Left colon (tissue), 2 donors: ENCODE data around the gene MBP. TPM values are rescaled to one million over a fixed set of nuclear protein-coding genes. Genes with fewer than 3 reads are reported as not detected.

ENCODE experiments used
- ATAC-seq: fragments of 200-7000 bp; cut with Tn5 transposase; one replicate; pipeline ENCODE4 v1.9.1; 2020; ENCODE audit warnings: mild to moderate bottlenecking, moderate library complexity
- DNase-seq, 2 donors: peaks; one replicate each; pipeline ENCODE4 v3.0.0-alpha.2; 2020
- intact Hi-C, 2 donors: fragments of 100-400 bp; cut with DNase I in 1 of 2; cut with micrococcal nuclease in 1 of 2; formaldehyde crosslinking; loops; one replicate each; pipeline versions ENCODE4 v1.11.2 to v1.14.0; 2022; cut with DNase I, micrococcal nuclease
- total RNA-seq, 2 donors: library from RNA; stranded (reverse); fragmentation: NEBNext Ultra II Directional; extraction: Animal tissue kit (Norgen Biotek cat#: 25700); gene quantifications; one replicate each; pipeline ENCODE4 v1.2.1, GENCODE V29; 2021
- donor health status: DM: no; HTN: no; CAD: no.
- donor health status: DM: yes; HTN: yes; CAD: no.

MBP gene
- total RNA-seq, 2 donors from 2014 or later, result 48.5 to 51.6 TPM

DNA sequence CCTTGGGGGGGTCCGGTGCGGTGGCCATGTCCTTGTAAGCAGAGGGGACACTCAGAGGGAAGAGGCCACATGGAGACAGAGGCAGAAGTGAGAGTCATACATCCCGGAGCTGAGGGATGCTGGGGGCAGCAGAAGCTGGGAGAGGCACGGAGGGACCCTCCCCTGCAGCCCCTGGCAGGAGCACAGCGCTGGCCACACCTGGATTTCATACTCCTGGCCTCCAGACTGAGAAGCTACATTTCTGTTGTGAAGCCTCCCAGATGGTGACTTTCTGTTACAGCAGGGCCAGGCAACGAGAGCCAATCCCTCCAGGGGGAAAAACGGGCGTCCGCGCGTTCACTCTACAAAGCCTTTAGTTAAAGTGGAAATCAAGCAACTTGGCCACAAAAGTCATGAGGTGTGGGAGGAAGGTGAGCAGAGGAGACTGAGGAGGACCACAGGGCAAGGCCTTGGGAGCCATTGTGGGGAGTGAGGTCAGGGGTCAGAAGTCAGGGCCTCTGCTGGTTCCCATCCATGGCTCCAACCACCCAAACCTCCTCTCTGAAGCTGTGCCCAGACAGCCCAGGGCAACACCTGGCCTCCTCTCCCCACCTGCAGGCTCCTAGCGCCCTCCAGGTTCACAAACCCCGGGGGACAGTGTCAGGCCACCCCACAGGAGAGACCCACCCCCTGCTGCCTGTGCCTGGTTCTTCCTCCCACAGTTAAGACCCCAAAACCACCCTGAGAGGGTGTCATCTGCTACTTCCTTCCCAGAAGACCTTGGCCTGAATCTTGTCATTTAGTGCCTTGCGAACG is 4.5 kb upstream of the MBP start:
- no peak for DNase-seq
- intact Hi-C loops, result no loop called here
- ATAC-seq, result no peak

DNA sequence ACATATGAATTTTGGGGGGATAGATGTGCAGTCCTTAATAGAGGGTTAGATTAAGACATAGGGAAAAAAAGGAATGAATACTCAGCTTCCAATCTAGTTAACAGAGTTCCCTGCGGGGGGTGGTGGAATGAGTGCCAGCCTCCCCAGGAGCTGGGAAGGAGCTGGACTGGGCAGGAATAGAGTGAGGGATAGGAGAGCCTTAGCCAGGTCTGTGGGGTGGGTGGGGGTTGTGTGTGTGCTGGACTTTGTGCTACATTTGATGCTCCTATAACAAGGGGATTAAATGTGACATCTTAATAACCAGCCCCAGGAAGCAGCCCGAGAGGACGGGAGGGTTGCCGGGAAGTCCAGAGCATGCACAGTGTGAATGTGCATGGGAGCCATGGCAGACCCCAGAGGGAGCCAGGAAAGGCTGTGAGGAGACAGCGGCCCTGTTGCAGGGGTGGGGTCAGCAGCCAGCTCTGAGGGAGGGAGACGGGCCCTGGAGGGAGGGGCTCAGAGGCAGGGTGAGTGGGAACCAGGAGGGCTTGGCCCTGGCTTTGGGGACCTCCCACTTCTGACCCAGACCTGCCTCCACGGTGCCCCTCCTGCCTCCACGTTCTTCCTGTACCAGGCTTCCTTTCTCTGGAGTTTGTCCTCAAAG is 3.6 kb upstream of the MBP start:
- no peak for DNase-seq
- intact Hi-C loops, result no loop called here
- no peak for ATAC-seq

DNA sequence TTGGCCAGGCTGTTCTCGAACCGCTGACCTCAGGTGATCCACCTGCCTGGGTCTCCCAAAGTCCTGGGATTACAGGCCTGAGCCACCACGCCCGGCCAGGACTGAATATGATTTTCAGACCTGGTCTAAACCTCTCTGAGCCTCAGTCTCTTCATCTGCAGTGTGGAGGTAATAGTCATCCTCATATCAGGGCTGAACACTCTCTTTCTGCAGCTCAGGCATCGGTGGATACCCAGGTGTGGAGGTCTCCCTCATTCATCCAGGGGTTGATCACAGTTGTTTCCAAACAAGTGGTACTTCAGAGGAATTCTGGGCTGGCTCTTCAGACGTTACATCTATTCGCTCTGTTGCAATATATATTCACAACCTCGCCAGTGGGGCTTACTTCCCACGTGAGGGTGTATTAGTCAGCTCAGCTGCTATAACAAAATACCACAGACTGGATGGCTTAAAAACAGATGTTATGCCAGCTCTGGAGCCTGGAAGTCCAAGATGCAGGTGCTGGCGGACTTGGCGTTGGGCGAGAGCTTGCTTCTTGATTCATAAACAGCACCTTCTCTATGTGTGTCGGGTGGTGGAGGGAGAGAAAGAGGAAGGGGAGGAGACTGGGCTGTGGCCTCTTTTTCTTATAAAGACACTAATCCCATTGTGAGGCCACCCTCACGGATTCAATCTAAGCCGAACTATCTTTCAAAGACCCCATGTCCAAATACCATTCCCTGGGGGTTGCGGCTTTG is 2.9 kb upstream of the MBP start:
- DNase-seq (no peak), ATAC-seq (no peak)
- intact Hi-C loops, result no loop called here

DNA sequence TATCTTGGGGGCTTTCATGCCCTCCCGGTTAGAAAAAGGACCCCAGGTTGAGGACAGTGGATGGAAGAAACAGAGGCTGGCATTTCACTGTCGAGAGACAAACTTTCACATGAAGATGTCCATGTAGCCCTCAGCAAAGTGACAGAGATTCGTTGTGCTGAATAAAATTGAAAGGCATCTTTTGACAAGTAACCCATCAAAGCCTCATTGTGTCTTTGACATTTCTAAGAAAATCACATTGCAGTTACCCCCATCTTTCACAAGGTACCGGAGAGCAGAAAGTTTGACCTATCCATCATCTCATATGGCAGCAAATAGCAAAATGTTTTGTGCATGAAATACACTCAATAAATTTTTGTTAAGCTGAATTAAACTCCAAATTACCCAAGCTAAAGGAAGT is 2.0 kb upstream of the MBP start:
- no peak for DNase-seq
- intact Hi-C loops, result no loop called here
- ATAC-seq, result no peak

DNA sequence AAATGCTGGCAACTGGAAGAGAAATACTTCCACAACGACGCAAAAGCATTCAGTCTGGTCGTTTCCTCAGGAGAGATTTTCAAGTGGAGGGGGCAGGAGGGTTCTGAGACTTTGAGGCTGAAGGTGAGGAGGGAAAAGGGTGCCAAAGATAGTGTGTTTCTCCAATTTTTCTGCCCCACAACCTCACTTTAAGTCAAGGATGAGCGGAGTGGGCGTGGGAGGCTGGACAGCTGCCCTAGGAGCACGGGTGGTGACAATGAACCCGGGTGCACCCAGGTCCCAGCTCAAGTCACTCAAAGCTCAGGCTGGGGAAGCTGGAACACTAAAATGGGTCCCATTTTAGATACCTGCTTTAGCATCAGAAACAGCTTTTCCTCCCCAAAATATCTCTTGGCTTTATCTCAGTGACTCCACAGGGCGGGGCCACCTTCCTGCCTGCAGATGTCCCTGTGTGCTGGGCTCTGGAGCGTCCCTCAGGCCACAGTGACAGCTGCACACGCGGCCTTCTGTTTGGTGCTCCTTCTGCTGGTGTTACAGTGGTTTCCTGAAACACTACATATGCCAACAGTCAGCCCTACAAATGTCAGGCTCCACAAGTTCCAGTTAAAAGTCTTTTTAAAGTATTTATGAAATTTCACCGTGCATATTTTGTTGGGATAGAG is 1.4 kb upstream of the MBP start:
- ATAC-seq (no peak), DNase-seq (peak; percentile 63 to 67)
- intact Hi-C loops, result no loop called here

DNA sequence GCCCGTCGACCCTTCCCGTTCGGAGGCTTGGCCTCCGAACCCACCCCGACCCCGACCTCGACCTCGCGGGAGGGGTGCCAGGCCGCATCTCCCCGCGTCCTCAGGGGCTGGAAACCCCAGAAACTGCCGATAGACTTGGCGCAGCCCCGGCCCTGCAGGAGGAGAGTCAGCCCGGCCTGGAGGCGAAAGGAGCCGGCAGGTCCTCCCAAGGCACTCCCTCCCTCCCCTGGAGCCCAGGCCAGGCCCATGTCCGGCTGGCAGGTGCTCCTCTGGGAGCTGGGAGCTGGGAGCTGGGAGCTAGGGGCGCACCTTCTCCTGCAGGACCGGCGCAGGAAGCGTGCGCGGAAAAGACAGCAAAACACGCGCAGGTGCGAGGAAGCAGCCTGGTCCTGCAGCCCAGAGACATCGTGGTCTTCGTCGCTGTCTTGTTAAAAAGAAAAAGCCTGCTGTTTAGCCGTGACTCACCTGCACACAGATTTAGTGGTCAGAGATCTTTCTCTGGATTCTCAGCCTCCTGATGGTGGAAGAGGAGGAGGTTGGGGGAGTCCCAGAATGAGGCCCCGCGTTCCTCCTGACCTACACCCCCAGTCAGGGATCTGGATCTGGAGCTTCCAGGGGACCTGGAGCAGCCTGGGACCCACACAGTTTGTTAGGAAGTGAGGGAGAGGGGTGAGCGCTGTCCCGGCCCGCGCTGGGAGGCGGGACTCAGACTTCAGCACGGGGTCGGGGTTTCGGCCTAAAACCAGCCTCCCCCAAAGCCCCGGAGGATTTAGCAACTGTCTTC is 660 bp upstream of the MBP start:
- intact Hi-C loops, result no loop called here
- DNase-seq (peak in 1 of 2 donors; percentile 62), ATAC-seq (peak; percentile 51)

DNA sequence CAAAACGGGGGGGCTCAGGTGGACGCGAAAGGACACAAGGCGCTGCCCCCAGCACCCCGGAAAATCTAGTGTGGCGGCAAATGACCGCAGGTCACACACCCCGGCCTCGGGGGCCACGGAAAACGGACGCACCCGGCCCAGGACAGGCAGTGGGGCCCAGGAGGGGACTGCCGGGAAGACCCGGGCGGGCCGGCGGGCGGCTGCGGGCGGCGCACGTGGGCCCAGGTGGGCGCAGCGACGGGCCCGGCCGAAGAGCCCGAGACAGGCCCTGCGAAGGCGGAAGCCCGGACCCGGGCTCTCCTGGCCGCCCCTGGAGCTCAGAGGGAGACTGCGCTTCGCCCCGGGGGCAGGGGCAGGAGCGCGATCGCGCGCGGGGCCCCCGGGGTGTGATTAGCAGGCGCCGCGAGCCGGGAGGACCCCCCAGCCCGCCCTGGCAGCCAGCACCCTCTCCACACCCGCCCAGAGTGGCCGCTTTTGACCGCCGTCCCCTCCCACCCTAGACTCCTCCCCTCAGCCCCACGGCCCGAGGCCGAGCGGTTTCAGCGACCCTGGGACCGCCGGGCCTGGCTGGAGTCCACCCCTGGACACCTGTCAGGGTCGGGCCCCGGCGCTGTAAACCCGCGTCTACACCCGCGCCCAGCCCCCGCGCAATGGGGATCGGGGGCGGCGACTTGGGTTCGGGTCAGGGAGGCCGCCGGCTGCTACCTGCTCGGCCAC is 773 bp downstream of the MBP start:
- ATAC-seq (peak; percentile 62), DNase-seq (peak; percentile 78 to 82)
- intact Hi-C loops, result no loop called here

DNA sequence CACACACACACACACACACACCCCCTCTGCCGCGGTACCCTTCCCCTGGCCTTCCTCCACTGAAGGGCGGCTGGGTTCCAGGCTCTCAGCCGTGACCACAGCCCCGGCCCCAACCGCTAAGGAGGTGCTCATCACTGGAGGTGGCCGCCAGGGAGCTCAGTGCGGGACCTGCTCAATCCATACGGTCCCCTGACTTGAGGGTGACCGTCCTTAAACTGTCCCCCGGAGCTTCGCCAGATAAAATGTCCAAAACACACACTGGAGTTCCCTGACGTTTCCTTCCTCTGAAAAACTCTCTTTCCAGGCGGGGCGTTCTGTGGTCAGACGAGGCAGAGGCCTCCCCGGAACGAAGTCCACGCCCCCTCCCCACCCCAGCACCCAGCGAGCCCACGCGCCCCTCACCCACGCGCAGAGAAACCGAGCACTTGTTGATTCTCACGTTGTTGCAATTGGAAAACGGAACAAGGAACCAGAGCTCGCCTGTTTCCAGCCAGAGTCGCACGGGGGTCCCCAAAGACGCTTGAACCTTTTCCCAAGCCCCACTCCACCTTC is 1.4 kb downstream of the MBP start:
- intact Hi-C loops, result no loop called here
- no peak for ATAC-seq
- DNase-seq, result peak in 1 of 2 donors; percentile 71

DNA sequence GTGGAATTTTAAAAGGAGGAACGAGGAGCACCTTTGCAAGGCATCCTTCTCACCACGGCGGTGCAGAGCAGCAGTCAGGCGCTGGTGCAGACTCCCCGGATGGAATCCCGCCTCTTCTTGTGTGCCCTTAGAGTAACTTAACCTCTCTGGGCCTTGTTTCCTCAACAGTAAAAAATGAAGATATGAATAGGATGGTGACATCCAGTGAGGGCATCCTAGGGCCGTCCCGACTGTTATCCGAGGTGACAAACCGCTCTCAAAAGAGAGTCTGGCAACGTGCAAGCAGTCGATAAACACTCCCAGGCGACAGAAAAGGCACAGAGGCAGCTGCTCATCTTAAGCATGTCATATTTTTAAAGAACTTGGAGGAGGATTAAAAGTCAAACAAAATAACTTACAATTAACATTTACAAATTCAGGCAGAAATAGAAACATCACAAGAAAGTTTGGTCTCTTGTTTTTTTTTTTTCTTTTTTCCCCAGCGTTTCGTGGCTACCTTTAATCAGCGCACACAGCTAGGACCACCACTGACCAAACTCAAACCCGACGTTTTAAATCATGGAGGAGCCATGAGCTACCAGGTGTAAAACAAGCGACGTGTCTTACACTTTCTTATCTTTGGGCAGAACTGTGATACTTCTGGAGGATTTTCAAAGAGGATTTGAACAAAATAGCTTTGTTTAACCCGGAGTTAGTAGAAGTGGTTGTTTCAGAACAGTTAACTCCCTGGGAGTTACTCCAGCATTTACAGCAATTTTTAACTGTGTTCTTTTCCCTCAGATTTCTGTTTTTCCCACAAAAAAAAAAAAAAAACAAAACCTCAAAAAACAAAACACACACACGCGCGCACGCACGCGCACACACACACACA is 2.1 kb downstream of the MBP start:
- ATAC-seq (no peak), DNase-seq (no peak)
- intact Hi-C loops, result no loop called here

DNA sequence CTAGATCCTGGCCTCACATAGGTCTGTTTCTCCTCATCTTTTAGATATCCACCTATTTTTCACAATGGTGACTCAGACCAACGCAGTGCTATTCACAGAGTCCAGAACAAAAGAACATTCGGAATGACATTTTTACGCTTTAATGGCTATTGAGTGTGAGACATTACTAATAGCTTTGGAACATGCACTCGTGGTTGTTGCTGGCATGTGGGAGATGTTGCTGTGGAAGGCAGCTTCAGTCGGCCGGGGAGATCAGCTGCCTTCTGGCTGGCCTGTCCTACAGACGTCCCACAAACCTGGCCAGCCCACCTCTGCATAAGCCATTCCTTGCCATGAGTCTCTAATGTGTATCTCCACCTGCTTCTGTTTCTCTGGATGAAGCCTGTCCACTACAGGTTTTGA is 3.4 kb downstream of the MBP start:
- ATAC-seq, result no peak
- intact Hi-C loops, result no loop called here
- no peak for DNase-seq

DNA sequence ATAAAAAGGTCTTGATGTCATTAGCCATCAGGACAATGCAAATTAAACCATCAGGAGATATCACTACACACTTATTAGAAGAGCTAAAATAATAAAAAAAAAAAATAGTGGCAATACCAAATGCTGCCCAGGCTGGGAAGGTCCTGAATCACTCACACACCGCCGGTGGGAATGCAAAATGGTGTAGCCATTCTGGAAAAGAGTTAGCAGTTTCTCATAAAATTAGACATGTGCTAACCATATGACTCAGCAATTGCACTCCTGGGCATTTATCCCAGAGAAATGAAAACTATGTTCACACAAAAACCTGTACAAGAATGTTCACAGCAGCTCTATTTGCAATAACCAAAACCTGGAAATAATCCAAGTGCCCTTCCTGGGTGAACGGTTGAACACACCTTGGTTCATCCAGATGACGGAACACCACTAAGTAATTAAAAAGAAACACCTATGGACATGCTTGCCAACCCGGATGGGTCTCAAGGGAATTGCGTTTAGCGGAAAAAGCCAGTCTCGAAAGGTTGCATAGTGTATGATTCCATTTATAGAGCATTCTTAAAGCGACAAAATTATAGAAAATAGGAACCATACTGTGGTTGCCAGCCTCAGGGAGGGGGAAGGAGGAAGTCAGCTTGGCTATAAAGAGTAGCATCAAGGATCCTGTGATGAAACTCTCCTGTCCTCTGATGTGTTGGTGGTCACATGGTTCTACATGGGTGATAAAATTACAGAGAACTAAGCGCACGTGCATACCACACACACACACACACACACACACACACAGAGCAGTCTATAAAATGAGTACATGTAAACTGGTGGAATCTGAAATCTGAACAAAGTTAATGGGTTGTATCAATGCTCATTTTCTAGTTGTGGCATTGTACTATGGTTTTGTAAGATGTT is 4.6 kb downstream of the MBP start:
- ATAC-seq, result peak; percentile 64
- intact Hi-C loops, result no loop called here
- peak; percentile 54 to 56 for DNase-seq

DNA sequence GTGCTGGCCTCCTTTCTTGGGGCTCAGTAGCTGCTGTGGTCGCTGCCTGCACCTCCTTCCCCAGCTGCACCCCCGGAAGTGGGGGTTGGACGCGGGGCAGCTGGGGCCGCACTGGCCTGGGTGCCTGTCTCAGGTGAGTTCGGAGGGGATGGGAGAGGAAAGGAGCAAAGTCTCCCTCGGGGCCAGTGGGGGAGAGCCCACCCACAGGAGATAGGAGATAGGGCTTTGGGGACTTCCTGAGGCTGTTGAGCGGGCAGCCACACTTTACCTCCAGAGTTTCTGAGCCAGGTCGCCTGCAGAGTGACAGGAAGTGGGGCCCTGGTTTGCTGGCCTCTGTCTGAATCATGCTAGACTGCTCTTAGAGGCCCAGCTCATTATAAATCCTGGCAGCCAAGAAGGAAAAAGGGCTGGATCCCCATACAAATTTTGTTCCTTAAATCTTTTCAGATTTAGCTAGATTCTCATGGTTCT is 8.1 kb downstream of the MBP start:
- intact Hi-C loops, result no loop called here
- DNase-seq, result no peak
- no peak for ATAC-seq

DNA sequence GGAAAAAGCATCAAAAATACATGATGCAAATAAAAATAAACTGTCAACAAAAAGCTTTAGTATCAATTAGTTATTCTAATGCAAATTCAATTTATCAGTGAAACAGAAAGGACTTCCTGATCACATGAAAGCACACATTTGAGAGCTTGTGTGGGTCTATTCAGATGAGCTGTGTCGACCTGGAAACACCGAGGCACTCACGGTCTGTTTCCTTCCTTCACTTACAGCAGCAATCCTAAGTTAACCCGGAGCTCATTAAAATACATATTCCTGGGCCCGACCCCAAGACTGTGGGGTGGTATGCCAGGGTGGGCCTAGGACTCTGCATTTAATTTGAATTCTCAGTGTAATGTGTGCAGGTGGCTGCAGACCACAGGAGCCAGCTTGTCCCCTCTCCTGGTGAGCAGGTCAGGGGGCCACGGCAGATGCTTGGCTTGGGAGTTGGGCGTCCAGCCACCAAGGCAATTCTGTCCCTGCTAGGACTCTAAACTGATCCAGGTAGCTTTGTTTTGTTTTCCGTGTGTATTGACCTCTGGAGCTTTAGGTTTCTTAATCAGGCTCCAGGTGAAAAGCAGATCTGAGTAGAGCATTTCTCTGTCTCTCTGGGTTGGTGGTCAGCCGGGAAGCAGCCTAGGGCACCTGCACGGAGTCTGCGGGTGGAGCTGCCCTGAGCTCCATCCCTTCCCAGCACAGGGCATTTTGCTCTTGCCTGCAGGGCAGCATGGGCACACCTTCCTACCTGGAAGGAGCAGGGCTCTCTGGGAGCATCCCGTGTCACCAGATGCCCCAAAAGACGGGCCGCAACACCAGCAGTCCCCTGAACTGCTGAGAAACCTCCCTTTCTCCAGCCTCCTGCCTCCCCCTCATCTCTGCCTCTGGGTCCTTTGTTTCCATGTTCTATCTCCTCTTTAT is 9.0 kb downstream of the MBP start:
- intact Hi-C loops, result no loop called here
- ATAC-seq (no peak), DNase-seq (no peak)

DNA sequence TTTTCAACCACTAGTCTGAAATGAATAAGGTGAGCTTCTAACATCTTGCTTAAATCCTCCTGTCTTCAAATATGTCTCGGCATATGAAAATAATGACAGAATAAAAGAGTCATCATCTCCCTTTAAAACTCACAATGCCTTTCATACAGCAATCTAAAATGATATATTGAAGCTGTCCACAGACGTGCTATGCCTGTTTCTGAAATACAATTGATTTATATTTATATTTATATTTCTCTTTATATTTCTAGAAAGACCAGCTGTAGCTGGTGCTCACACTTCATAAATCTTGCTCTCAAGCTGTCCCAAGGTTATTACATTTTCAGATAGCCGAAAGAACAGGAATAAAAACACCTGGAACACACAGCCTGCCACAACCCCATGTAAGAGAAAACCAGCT is 11.1 kb downstream of the MBP start:
- intact Hi-C loops, result no loop called here
- ATAC-seq (no peak), DNase-seq (no peak)
